DOHH2 (cell line): Measurements from ENCODE around the gene SWSAP1.

Experiments used
- H3F3A ChIP-seq: fragments of 200-600 bp; sonication (generic), shearing (Covaris generic); 2 replicates; pipeline ENCODE4 v1.6.0; 2016; ENCODE audit warnings: antibody characterized with exemption, mild to moderate bottlenecking; ENCODE audit not compliant: control insufficient read depth, insufficient read depth
- H3K27ac ChIP-seq: fragments of 200-600 bp; sonication (generic); 2 replicates; pipeline ENCODE4 v1.5.1; 2014; ENCODE audit warnings: low read depth, mild to moderate bottlenecking, low read length, moderate library complexity
- H3K27me3 ChIP-seq: fragments of 200-600 bp; sonication (generic); 2 replicates; pipeline ENCODE4 v1.6.1; 2014; ENCODE audit warnings: mild to moderate bottlenecking, low read length, mixed read lengths; ENCODE audit not compliant: control insufficient read depth
- H3K36me3 ChIP-seq: fragments of 200-600 bp; sonication (generic); 2 replicates; pipeline ENCODE4 v1.6.1; 2014; ENCODE audit warnings: mild to moderate bottlenecking, low read length, moderate library complexity, mixed read lengths; ENCODE audit not compliant: control insufficient read depth
- H3K4me1 ChIP-seq: fragments of 200-600 bp; sonication (generic); 2 replicates; pipeline ENCODE4 v1.6.1; 2014; ENCODE audit warnings: mild to moderate bottlenecking, low read length, mixed read lengths; ENCODE audit not compliant: control insufficient read depth
- H3K4me2 ChIP-seq: fragments of 200-600 bp; sonication (generic); 2 replicates; pipeline ENCODE4 v1.6.0; 2014; ENCODE audit warnings: mild to moderate bottlenecking, low read length, moderate library complexity
- H3K4me3 ChIP-seq: fragments of 200-600 bp; sonication (generic); 2 replicates; pipeline ENCODE4 v1.5.1; 2014; ENCODE audit warnings: mild to moderate bottlenecking, low read length, mixed read lengths
- H3K79me2 ChIP-seq: fragments of 200-600 bp; sonication (generic); 2 replicates; pipeline ENCODE4 v1.6.1; 2014; ENCODE audit warnings: mild to moderate bottlenecking, low read length, mixed read lengths; ENCODE audit not compliant: control insufficient read depth
- H3K9me2 ChIP-seq: fragments of 200-600 bp; sonication (generic); replicated peaks from 2 replicates; pipeline ENCODE4 v1.6.1; 2014; ENCODE audit warnings: mild to moderate bottlenecking, low read length, mixed read lengths; ENCODE audit not compliant: control insufficient read depth
- H3K9me3 ChIP-seq: fragments of 200-600 bp; sonication (generic); 2 replicates; pipeline ENCODE4 v1.6.1; 2014; ENCODE audit warnings: antibody characterized with exemption, low read length, mixed read lengths; ENCODE audit not compliant: control insufficient read depth, insufficient read depth
- H4K20me1 ChIP-seq: fragments of 200-600 bp; sonication (generic); 2 replicates; pipeline ENCODE4 v1.6.0; 2014; ENCODE audit warnings: low read depth, mild to moderate bottlenecking, antibody characterized with exemption, low read length, moderate library complexity; ENCODE audit not compliant: control insufficient read depth, insufficient read depth
- EZH2phosphoT487 ChIP-seq: fragments of 200-600 bp; sonication (generic); IDR thresholded peaks from 2 replicates; pipeline ENCODE4 v1.6.1; 2017; ENCODE audit warnings: borderline replicate concordance, mild to moderate bottlenecking, antibody characterized with exemption, low read length, moderate library complexity, mixed read lengths
- TF ChIP-seq, protein P1 (sequence below): fragments of 200-600 bp; sonication (generic); IDR thresholded peaks from one replicate; pipeline ENCODE4 v1.5.1; 2014; ENCODE audit warnings: antibody characterized with exemption, mild to moderate bottlenecking, low read depth, low read length; ENCODE audit not compliant: poor library complexity, severe bottlenecking

SWSAP1 gene

DNA sequence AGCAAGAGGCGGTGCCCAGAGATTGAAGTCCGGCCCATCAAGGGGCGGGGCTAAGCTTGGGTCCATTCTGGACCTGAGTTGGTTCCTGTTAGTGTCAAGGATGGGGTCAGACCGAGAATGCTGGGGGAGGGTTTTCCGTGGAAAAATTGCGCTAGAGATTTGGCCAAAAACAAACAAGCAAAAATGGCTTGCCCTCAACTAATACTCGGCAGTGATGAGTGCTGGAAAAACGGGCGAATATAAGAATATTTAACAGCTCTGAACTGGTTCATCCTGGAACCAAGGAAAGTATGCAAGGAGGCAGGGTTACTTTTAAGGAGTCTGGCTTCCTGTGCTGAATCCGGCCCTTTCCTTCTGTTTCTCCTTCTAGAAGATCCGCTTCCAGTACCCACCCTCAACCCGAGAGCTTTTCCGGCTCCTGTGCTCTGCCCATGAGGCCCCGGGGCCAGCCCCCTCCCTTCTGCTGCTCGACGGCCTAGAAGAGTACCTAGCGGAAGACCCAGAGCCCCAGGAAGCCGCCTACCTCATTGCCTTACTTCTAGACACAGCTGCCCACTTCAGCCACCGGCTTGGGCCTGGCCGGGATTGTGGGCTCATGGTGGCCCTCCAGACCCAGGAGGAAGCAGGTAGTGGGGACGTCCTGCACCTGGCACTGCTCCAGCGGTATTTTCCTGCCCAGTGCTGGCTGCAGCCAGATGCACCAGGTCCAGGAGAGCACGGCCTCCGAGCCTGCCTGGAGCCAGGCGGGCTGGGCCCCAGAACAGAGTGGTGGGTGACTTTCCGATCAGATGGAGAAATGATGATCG, 880 bp downstream of the SWSAP1 start:
- H3K79me2 ChIP-seq, result peaks cover 54% of the 10 kb centered on the region
- no peaks in the 10 kb centered on the region for H4K20me1 ChIP-seq
- H3K9me3 ChIP-seq, result no peaks in the 10 kb centered on the region
- H3F3A ChIP-seq, result peaks cover 16% of the 10 kb centered on the region
- peaks cover 28% of the 10 kb centered on the region for H3K36me3 ChIP-seq
- TF ChIP-seq EZH2phosphoT487, result no peak
- TF ChIP-seq, protein P1, sequence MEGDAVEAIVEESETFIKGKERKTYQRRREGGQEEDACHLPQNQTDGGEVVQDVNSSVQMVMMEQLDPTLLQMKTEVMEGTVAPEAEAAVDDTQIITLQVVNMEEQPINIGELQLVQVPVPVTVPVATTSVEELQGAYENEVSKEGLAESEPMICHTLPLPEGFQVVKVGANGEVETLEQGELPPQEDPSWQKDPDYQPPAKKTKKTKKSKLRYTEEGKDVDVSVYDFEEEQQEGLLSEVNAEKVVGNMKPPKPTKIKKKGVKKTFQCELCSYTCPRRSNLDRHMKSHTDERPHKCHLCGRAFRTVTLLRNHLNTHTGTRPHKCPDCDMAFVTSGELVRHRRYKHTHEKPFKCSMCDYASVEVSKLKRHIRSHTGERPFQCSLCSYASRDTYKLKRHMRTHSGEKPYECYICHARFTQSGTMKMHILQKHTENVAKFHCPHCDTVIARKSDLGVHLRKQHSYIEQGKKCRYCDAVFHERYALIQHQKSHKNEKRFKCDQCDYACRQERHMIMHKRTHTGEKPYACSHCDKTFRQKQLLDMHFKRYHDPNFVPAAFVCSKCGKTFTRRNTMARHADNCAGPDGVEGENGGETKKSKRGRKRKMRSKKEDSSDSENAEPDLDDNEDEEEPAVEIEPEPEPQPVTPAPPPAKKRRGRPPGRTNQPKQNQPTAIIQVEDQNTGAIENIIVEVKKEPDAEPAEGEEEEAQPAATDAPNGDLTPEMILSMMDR, result no peak
- H3K4me1 ChIP-seq, result peaks cover 52% of the 10 kb centered on the region
- peak overlapping the region; percentile 86 for H3K27ac ChIP-seq
- no peaks in the 10 kb centered on the region for H3K27me3 ChIP-seq
- H3K4me2 ChIP-seq, result peak overlapping the region; percentile 99
- H3K4me3 ChIP-seq, result peak overlapping the region; percentile 94
- H3K9me2 ChIP-seq, result no peaks in the 10 kb centered on the region

DNA sequence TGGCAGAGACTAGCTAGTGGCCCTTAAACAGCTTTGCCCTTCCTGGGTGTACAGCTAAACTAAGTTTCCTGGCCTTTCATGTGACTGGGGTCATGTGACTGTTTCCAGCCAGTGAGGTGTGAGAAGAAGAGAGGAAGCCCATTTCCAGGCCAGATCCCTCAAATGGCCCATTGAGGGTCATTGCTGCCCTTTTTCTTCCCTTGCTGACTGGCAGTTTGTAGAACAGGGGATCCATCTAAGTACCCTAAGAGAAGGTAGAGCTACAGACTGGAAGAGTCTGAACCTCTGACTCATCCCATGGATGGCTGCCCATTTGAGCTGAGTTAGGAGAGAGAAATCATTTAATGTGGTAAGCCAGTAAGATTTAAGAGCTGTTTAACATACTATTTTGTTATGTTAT, 2.8 kb downstream of the SWSAP1 start:
- no peak for TF ChIP-seq EZH2phosphoT487
- TF ChIP-seq, protein P1, result no peak
- Histone ChIP-seq H3K79me2 (peaks cover 57% of the 10 kb centered on the region), H3K4me2 (peak overlapping the region; percentile 99), H3F3A (peaks cover 19% of the 10 kb centered on the region), H3K4me3 (peak overlapping the region; percentile 94), H3K4me1 (peaks cover 61% of the 10 kb centered on the region), H3K36me3 (peaks cover 33% of the 10 kb centered on the region), H3K27ac (peak overlapping the region; percentile 64), H3K27me3 (no peaks in the 10 kb centered on the region), H4K20me1 (no peaks in the 10 kb centered on the region), H3K9me2 (no peaks in the 10 kb centered on the region), H3K9me3 (no peaks in the 10 kb centered on the region)

DNA sequence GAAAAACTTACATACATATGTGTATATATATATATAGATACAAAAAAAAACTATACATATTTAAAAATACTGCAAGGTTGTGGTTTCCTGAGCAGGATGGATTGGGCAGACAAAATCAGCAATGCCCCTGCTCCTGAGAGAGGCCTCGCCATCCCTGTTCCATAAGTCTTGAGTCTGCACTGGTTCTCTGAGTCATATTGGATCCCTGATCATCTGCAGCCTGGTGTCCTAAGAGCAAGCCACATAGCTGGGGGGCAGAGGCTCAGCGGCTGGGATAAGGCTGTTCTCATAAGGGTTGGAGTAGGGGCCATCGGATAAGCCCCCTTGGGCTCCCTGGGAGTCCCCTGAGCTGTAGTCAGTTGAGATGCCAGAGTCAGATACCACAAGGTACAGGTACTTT, 3.3 kb downstream of the SWSAP1 start:
- H3K9me3 ChIP-seq, result no peaks in the 10 kb centered on the region
- peak overlapping the region; percentile 99 for H3K4me2 ChIP-seq
- peaks cover 19% of the 10 kb centered on the region for H3F3A ChIP-seq
- no peaks in the 10 kb centered on the region for H4K20me1 ChIP-seq
- peak overlapping the region; percentile 64; the same call in 1 of the 2 replicates for H3K27ac ChIP-seq
- H3K79me2 ChIP-seq, result peaks cover 57% of the 10 kb centered on the region
- H3K4me1 ChIP-seq, result peaks cover 64% of the 10 kb centered on the region
- TF ChIP-seq, protein P1, result no peak
- no peaks in the 10 kb centered on the region for H3K27me3 ChIP-seq
- H3K4me3 ChIP-seq, result no peak overlapping the region
- no peaks in the 10 kb centered on the region for H3K9me2 ChIP-seq
- H3K36me3 ChIP-seq, result peaks cover 33% of the 10 kb centered on the region
